Measurements from ENCODE around the gene PREB.

DNA sequence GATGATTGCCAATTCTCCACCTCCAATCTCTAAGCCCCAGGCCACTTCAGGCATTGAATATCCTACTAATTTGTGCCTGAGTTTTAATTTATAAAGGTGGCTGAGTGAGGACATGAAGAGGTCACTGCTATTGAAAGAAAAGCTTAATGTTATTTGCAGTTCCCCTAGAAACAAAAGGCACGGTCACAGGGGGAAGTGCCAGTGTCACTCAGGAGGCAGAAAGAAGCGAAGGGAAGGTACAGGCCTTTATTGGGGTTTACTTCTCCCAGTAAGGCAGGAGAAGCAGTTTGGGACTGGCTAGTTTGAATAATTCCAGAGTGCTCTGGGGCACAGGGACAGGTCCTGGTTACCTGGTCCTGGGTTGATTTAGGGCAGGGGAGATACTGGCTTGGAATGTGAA lies 12.5 kb downstream of the PREB start:
- TF ChIP-seq, protein P1, sequence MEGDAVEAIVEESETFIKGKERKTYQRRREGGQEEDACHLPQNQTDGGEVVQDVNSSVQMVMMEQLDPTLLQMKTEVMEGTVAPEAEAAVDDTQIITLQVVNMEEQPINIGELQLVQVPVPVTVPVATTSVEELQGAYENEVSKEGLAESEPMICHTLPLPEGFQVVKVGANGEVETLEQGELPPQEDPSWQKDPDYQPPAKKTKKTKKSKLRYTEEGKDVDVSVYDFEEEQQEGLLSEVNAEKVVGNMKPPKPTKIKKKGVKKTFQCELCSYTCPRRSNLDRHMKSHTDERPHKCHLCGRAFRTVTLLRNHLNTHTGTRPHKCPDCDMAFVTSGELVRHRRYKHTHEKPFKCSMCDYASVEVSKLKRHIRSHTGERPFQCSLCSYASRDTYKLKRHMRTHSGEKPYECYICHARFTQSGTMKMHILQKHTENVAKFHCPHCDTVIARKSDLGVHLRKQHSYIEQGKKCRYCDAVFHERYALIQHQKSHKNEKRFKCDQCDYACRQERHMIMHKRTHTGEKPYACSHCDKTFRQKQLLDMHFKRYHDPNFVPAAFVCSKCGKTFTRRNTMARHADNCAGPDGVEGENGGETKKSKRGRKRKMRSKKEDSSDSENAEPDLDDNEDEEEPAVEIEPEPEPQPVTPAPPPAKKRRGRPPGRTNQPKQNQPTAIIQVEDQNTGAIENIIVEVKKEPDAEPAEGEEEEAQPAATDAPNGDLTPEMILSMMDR (IDR thresholded peaks at IDR 0.05; ENCODE audit: borderline replicate concordance, extremely low read depth, low read length, poor library complexity, severe bottlenecking), result no peak
- no peak for TF ChIP-seq EZH2 (IDR thresholded peaks at IDR 0.05; ENCODE audit: borderline replicate concordance, low read depth, low read length, severe bottlenecking)

Data from DND-41 (cell line).